Gastroesophageal sphincter (tissue), 4 donors: ENCODE measurements around the gene SBK2. TPM values are rescaled to one million over a fixed set of nuclear protein-coding genes. Genes with fewer than 3 reads are reported as not detected.

Experiments used
- ATAC-seq: fragments of 150-250 bp; one replicate; pipeline ENCODE4 v1.9.1; 2016; ENCODE audit warnings: mild to moderate bottlenecking, moderate library complexity
- H3K27ac ChIP-seq, 4 donors: fragments of 200-600 bp; sonication (generic) in 3 of 4; 1 replicate in 3 of 4; 2 replicates in 1 of 4; pipeline ENCODE4 v1.5.1; 2016 to 2019
- H3K27me3 ChIP-seq: fragments of 200-600 bp; sonication (generic); one replicate; pipeline ENCODE4 v1.5.1; 2019
- H3K36me3 ChIP-seq, 2 donors: fragments of 200-600 bp; sonication (generic); one replicate each; pipeline ENCODE4 v1.5.1; 2019; ENCODE audit warnings: control low read depth in 1 of 2
- H3K4me1 ChIP-seq, 3 donors: fragments of 200-600 bp; sonication (generic); 1 replicate in 2 of 3; 2 replicates in 1 of 3; pipeline ENCODE4 v1.5.1; 2016 to 2019; ENCODE audit warnings: control low read depth in 2 of 3
- H3K4me3 ChIP-seq, 2 donors: fragments of 200-600 bp; sonication (generic); one replicate each; pipeline ENCODE4 v1.5.1; 2019; ENCODE audit warnings: mild to moderate bottlenecking in 1 of 2, moderate library complexity in 1 of 2
- H3K9me3 ChIP-seq, 3 donors: fragments of 200-600 bp; sonication (generic); one replicate each; pipeline ENCODE4 v1.5.1; 2017 to 2019; ENCODE audit warnings: control low read depth in 2 of 3
- EP300 ChIP-seq: sonication (generic); formaldehyde crosslinking; IDR thresholded peaks from one replicate; pipeline ENCODE4 v1.6.1; 2017; ENCODE audit warnings: antibody characterized with exemption, mild to moderate bottlenecking
- POLR2A ChIP-seq, 2 donors: fragments of 450-650 bp; IDR thresholded peaks; one replicate each; pipeline ENCODE4 v1.6.1; 2017; ENCODE audit warnings: antibody characterized with exemption in 2 of 2, mild to moderate bottlenecking in 2 of 2, moderate library complexity in 1 of 2
- POLR2AphosphoS5 ChIP-seq: sonication (generic); formaldehyde crosslinking; IDR thresholded peaks from one replicate; pipeline ENCODE4 v1.6.1; 2017; ENCODE audit warnings: antibody characterized with exemption
- WGBS, 2 donors: methylation state at CpG; one replicate each; pipeline ENCODE4 v1.1.5; 2018; ENCODE audit warnings: low coverage in 1 of 2; 5-methylcytosine and 5-hydroxymethylcytosine counted together
- total RNA-seq, 4 donors: library from RNA; depleted of rRNA; stranded (reverse); fragments of >200 nt; gene quantifications; one replicate each; pipeline ENCODE4 v1.1.0, GENCODE V29; 2016
- TF ChIP-seq, protein P1 (sequence below), 4 experiments: fragments of 200-600 bp in 2 of 4; fragments of 450-650 bp in 2 of 4; sonication (generic) in 1 of 4; IDR thresholded peaks; one replicate each; pipeline ENCODE4 v1.5.1; 2017 to 2019; ENCODE audit warnings: antibody characterized with exemption in 4 of 4, mild to moderate bottlenecking in 2 of 4, moderate library complexity in 2 of 4

The SBK2 gene
- total RNA-seq, 4 donors from 2014 or later, result not detected

DNA sequence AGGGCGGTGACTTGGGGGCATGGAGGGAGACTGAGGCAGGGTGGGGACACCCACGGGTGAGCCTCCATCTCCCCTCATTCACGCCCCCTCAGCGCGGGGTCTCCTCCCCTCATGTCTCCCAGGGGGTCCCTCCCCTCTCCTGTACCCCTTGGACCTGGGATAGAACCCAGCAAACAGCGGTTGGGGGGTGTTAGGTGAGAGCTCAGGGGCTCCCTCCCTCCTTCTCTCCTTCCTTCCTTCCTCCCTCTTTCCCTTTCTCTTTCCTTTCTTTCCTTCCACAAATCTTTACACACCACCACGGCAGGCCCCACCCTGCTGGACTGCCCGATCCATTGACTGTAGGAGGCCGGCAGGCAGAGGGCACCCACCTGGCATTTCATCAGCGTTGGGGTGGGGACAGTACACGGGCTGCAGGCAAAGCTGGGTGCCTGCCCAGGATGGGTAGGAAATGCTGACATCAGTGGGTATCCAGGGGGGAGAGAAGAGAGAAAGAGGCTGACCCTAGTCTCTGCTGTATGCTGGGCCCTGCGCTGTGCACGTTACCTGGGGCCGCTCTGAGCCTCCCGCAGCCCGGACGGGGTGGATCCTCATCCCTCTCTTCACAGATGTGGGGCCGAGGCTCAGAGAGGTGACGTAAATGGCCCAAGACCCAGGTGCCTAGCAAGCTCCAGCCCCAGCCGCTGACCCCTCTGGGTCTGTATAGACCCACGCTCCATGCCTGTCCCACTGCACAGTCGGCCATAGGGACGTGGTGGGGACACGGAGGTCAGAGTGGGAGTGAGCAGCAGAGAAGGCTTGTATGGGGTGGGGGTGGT is 45.2 kb downstream of the SBK2 start:
- ATAC-seq, result no peak
- TF ChIP-seq, protein P1, sequence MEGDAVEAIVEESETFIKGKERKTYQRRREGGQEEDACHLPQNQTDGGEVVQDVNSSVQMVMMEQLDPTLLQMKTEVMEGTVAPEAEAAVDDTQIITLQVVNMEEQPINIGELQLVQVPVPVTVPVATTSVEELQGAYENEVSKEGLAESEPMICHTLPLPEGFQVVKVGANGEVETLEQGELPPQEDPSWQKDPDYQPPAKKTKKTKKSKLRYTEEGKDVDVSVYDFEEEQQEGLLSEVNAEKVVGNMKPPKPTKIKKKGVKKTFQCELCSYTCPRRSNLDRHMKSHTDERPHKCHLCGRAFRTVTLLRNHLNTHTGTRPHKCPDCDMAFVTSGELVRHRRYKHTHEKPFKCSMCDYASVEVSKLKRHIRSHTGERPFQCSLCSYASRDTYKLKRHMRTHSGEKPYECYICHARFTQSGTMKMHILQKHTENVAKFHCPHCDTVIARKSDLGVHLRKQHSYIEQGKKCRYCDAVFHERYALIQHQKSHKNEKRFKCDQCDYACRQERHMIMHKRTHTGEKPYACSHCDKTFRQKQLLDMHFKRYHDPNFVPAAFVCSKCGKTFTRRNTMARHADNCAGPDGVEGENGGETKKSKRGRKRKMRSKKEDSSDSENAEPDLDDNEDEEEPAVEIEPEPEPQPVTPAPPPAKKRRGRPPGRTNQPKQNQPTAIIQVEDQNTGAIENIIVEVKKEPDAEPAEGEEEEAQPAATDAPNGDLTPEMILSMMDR (IDR thresholded peaks at IDR 0.05), result no peak
- TF ChIP-seq POLR2A (IDR thresholded peaks at IDR 0.05), result no peak
- no peak for TF ChIP-seq EP300
- TF ChIP-seq POLR2AphosphoS5, result no peak
- WGBS, 2 donors, result 30 to 40% methylated on average over 2 of the region's 24 CpGs
- Histone ChIP-seq H3K27ac (peak overlapping the region; percentile 5 to 99 (median 96)), H3K9me3 (no peaks in the 10 kb centered on the region), H3K36me3 (no peaks in the 10 kb centered on the region), H3K4me1 (peaks cover 0 to 81% (median 31%) of the 10 kb centered on the region in 3 donors), H3K27me3 (no peaks in the 10 kb centered on the region), H3K4me3 (no peak overlapping the region)

DNA sequence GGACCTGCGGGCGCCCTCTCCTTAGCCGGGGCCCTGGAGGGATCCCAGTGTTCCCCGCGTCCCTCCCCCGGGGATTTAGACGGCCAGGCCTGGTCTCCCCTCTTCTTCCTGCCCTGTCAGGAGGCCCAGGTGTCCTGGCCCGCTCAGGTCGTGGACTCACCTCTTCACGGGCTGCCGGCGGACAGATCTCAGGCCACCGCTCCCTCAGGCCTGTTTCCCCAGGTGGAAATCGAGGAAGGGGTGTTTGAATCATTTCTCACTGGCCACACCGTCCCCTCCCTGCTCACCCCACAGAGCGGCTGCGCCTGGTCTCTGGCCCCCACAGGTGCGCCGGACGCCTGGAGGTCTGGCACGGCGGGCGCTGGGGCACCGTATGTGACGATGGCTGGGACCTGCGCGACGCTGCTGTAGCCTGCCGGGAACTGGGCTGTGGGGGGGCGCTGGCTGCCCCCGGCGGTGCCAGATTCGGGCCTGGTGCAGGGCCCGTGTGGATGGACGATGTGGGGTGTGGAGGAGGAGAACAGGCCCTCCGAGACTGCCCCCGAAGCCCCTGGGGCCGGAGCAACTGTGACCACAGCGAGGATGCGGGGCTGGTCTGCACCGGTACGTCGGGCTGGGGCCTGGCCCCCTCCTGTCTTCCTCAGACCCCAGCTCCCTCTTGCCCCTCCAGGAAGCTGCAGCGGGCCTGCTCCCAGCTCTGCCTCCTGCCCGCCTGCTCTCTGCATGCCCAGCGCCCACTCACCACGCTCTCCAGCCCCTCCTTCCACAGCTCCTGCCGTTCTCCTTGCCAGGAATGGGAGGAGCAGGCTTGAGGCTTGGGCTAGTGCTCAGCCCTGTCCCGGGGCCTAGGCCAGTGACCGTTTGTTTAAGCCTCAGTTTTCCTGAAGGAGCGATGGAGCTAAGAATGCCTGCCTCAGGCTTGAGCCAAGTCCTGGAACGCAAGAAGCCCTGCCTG is 46.2 kb downstream of the SBK2 start:
- no peaks in the 10 kb centered on the region for H3K36me3 ChIP-seq
- peak overlapping the region; percentile 5 to 99 (median 96) for H3K27ac ChIP-seq
- no peak for ATAC-seq
- TF ChIP-seq POLR2AphosphoS5, result peak; percentile 9
- no peak for TF ChIP-seq EP300
- TF ChIP-seq, protein P1 (IDR thresholded peaks at IDR 0.05), result no peak
- TF ChIP-seq POLR2A (IDR thresholded peaks at IDR 0.05), result no peak
- WGBS, 2 donors, result no CpG with 5 or more reads among the region's 52 CpGs
- peaks cover under 1 to 91% (median 41%) of the 10 kb centered on the region in 3 donors for H3K4me1 ChIP-seq
- H3K27me3 ChIP-seq, result no peaks in the 10 kb centered on the region
- H3K9me3 ChIP-seq, result no peaks in the 10 kb centered on the region
- no peak overlapping the region for H3K4me3 ChIP-seq

DNA sequence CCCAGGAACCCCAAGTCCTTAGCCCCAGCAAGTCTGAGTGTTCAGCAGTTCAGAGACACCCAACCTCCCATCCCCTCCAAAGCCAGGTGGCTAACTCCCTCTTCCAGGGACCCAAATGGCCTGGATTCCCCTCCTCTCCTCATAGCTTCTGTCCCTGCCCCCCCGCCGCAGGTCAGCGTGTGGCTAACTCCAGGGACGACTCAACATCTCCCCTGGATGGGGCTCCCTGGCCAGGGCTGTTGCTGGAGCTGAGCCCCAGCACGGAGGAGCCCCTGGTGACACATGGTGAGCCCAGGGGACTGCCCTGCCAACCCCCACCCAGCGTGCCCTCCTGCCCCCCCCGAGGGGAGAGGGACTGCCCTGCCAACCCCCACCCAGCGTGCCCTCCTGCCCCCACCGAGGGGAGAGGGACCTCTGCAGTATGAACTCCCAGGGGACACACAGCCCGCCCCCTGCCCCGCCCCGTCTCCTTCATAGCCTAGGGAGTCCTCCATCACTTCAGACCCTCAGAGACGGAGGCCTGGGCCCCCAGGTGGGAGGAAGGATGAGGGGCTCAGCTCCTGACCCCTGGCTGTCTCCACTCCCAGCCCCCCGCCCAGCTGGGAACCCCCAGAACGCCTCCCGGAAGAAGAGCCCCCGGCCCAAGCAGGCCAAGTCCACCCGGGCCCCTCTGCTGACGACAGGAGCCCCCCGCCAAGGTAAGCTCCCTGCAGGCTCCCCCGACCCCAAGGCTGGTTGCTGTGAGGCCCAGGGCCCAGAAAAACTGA is 47.0 kb downstream of the SBK2 start:
- no peak for TF ChIP-seq EP300
- no peak for TF ChIP-seq POLR2AphosphoS5
- Histone ChIP-seq H3K27ac (peak overlapping the region; percentile 61 to 99 (median 96)), H3K4me1 (peaks cover 3 to 100% (median 50%) of the 10 kb centered on the region in 3 donors), H3K36me3 (no peaks in the 10 kb centered on the region), H3K9me3 (no peaks in the 10 kb centered on the region), H3K4me3 (no peak overlapping the region), H3K27me3 (no peaks in the 10 kb centered on the region)
- no peak for ATAC-seq
- WGBS, 2 donors, result no CpG with 5 or more reads among the region's 21 CpGs

DNA sequence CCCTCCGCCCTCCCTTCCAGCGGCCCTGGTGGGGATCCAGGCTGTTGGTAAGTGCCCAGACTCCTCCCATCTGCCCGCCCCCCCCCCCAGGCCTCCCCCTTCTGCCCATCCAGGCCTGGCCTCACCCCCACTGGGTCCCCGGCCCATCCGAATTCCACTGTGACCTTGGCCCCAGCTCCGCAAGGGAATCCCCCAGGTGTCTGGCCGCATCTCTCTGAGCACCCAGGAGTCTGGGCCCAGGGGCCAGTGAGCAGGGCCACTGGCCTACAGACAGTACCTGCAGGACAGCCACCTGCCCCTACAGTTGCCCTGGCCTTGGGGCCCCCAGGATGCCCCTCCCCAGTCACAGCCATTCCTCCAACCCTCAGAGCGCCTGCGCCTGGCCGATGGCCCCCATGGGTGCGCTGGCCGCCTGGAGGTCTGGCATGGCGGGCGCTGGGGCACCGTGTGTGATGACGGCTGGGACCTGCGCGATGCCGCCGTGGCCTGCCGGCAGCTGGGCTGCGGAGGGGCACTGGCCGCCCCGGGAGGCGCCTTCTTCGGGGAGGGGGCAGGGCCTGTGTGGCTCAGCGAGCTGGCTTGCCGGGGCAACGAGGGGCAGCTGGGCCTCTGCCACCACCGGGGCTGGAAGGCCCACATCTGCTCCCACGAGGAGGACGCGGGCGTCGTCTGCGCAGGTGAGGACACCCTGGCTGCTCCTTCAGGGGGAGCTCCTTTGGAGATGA is 47.8 kb downstream of the SBK2 start:
- Histone ChIP-seq H3K27ac (peak overlapping the region; percentile 61 to 99 (median 96)), H3K27me3 (no peaks in the 10 kb centered on the region), H3K36me3 (peaks cover 0 to under 1% of the 10 kb centered on the region in 2 donors), H3K9me3 (no peaks in the 10 kb centered on the region), H3K4me3 (peak overlapping the region in 1 of 2 donors; percentile 37), H3K4me1 (peaks cover 3 to 100% (median 56%) of the 10 kb centered on the region in 3 donors)
- TF ChIP-seq, protein P1 (IDR thresholded peaks at IDR 0.05), result no peak
- TF ChIP-seq EP300, result no peak
- no peak for TF ChIP-seq POLR2A (IDR thresholded peaks at IDR 0.05)
- ATAC-seq, result no peak
- no CpG with 5 or more reads among the region's 36 CpGs for WGBS, 2 donors
